VCaP (cell line): ENCODE results near the gene KRTAP10-4.
"Not testable (repeated sequence)": the region's sequence is repeated elsewhere in the genome, so short reads cannot be mapped to it uniquely, and the experiment has no call there.

Experiments
- H3K27ac ChIP-seq: fragments of 450-650 bp; 2 replicates; pipeline ENCODE4 v1.5.1; 2017
- TF ChIP-seq, protein P1 (sequence below): fragments of 450-650 bp; conservative IDR thresholded peaks from 2 replicates; pipeline ENCODE4 v1.5.1; 2017; ENCODE audit warnings: mild to moderate bottlenecking, moderate library complexity

The KRTAP10-4 gene

GRCh38 chr21:44573630-44574456 lies at the start of gene KRTAP10-4:
TSS of gene KRTAP10-4 (plus strand) at chr21:44573729. CDS start at chr21:44573759, 30 bp downstream.
- not testable (repeated sequence) for H3K27ac ChIP-seq

DNA sequence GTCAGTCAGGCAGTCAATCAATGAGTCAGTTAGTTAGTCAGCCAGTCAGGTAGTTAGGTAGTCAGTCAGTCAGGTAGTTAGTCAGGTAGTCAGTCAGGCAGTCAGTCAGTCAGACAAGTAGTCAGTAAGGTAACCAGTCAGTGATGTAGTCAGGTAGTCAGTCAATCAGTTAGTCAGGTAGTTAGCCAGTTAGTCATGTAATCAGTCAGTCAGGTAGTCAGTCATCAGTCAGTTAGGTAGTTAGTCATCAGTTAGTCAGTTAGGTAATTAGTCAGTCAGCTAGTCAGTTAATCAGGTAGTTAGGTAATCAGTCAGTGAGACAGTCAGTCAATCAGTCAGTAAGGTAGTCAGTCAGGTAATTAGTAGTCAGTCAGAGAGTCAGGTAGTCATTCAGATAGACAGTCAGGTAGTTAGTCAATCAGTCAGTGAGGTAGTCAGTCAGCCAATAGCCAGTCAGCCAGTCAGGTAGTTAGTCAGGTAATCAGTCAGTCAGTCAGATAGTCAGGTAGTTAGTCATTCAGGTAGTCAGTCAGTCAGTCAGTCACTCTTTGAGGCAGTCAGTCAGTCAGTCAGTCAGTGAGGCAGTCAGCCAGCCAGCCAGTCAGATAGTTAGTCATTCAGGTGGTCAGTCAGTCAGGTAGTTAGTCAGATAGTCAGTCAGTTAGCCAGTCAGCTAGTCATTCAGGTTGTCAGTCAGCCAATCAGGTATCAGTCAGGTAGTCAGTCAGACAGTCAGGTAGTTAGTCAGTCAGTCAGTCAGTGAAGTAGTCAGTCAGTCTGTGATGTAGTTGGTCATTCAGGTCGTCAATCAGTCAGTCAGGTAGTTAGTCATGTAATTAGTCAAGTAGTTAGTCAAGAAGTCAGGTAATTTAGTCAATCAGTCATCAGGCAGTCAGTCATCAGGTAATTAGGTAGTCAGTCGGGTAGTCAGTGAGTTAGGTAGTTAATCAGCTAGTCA lies 48.8 kb upstream of the KRTAP10-4 start:
- H3K27ac ChIP-seq = no peak overlapping the region
- TF ChIP-seq, protein P1, sequence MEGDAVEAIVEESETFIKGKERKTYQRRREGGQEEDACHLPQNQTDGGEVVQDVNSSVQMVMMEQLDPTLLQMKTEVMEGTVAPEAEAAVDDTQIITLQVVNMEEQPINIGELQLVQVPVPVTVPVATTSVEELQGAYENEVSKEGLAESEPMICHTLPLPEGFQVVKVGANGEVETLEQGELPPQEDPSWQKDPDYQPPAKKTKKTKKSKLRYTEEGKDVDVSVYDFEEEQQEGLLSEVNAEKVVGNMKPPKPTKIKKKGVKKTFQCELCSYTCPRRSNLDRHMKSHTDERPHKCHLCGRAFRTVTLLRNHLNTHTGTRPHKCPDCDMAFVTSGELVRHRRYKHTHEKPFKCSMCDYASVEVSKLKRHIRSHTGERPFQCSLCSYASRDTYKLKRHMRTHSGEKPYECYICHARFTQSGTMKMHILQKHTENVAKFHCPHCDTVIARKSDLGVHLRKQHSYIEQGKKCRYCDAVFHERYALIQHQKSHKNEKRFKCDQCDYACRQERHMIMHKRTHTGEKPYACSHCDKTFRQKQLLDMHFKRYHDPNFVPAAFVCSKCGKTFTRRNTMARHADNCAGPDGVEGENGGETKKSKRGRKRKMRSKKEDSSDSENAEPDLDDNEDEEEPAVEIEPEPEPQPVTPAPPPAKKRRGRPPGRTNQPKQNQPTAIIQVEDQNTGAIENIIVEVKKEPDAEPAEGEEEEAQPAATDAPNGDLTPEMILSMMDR = no peak

GRCh38 chr21:44525391-44526095 lies 48.0 kb upstream of the KRTAP10-4 start:
- TF ChIP-seq, protein P1 = no peak
- no peak overlapping the region for H3K27ac ChIP-seq

DNA sequence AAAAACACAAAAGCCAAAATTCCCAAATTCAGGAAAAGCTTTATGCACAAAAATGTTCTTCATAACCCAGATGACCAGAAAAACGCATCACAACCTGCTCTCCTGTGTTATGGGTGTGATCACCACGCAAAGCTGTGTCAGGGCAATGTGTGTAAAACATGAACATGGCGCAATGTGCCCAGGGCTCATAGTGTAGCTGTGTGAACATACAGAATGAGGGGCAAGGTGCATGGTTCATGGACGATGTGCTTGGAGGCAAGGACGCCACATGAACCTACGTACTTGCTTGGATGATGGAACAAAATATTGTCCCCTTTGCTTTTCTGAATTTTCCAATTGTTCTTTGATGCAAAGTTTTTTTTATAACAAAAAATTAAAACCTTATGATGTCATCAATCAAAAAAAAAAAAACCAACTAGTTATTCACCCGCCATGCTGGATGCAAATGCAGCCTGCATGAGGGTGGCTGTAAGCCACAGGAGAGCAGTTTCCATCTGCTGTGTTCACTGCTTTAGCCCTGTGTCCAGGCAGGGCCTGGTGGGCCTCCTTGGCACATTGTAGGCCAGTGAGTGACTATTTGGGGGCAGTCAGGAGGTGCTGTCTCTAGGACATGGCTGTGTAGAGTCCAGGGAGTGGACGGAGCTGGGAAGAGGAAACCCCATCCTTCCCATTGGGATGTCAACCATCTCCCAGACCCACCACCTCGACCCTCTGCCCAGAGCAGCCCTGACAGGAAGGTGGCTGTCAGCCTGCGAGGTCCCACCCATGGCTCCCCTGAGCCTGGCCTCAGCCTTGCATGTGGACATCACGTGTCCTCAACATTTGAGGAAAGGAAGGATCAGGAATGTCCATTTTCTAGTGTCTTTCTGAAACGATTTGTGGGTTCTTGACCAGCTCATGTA lies 47.2 kb upstream of the KRTAP10-4 start:
- H3K27ac ChIP-seq = no peak overlapping the region
- TF ChIP-seq, protein P1 = no peak

DNA sequence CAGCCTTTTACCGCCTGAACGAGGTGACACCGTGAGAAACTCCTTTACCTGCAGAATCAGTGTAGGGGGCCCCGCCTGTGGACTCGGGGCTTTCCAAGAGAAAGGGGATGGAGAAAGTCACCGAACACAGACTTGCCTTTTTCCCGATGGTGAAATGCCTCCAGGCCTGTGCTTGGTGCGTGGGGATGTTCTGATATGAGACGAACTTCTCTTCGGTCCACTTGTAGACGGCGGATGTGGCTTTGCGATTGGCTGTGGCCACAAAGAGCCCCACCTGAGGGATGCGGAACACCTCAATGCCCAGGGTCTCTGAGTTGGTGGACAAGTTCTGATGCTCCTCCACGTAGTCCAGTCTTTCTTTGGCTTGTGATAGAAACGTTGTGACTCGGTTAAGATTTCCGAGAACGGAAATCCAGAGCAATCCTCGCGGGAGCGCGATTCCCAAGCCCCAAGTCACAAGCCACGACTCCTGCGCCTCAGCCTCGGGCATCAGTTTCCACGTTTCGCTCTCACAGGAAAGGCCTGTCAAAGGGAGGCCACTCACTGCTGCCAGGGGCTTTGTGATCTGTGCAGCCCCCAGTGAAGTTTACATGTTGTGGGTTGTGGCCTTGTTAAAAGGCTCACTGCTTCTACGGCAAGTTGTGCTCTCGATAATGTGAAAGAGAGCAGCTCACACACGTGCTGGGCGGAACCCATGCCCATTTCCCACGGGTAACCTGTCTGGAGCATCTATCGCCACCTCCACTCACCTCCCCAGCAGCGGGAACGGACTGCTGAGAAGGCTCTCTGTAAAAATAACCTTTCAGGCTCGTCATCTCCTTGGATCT lies 46.2 kb upstream of the KRTAP10-4 start:
- no peak overlapping the region for H3K27ac ChIP-seq
- TF ChIP-seq, protein P1 = no peak

DNA sequence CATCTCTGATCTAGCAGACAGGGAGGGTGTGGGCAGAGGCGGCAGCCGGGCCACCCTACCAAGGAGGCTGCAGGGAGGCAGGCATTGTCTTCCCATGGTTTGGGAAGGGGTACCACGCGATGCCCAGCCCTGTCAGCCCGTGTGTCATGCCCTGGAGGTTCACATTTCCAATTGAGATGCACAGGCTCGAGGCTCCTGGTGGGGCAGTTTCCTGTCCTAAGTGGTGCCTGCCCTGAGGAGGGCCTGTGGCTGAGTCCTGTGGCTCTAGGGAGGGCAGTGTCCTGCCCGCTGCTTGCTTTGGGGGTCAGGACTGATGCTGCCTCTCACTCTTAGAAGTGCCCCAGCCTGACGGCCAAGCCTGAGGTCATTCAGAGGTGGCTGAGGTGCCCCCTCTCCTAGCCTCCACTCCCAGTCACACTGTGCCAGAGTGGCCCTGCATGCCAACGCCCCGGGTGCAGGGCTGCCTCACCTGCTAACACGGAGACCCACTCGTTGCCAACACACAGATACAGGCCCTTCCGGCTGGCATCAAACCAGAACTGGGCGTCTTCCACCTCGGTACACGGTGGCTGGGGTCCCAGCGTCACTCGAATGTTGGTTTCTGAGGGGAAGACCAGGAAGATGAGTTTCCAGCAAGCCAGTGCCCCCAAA lies 45.4 kb upstream of the KRTAP10-4 start:
- H3K27ac ChIP-seq = no peak overlapping the region
- TF ChIP-seq, protein P1 = no peak
